Esophagus muscularis mucosa (tissue), 4 donors: ENCODE data around the gene PHF3.

Experiments
- EP300 ChIP-seq: sonication (generic); formaldehyde crosslinking; IDR thresholded peaks from one replicate; pipeline ENCODE4 v1.6.1; 2017; ENCODE audit warnings: antibody characterized with exemption
- POLR2A ChIP-seq: fragments of 450-650 bp; IDR thresholded peaks from one replicate; pipeline ENCODE4 v1.6.1; 2017; ENCODE audit warnings: antibody characterized with exemption, moderate library complexity, mild to moderate bottlenecking, low read depth
- POLR2AphosphoS5 ChIP-seq, 2 donors: sonication (generic); formaldehyde crosslinking; IDR thresholded peaks; one replicate each; pipeline ENCODE4 v1.6.1; 2017; ENCODE audit warnings: antibody characterized with exemption in 2 of 2
- TF ChIP-seq, protein P1 (sequence below), 3 experiments: fragments of 200-600 bp in 2 of 3; fragments of 450-650 bp in 1 of 3; sonication (generic) in 2 of 3; IDR thresholded peaks; one replicate each; pipeline ENCODE4 v1.5.1; 2017 to 2019; ENCODE audit warnings: antibody characterized with exemption in 3 of 3, mild to moderate bottlenecking in 2 of 3, moderate library complexity in 1 of 3

- TF ChIP-seq, protein P1, sequence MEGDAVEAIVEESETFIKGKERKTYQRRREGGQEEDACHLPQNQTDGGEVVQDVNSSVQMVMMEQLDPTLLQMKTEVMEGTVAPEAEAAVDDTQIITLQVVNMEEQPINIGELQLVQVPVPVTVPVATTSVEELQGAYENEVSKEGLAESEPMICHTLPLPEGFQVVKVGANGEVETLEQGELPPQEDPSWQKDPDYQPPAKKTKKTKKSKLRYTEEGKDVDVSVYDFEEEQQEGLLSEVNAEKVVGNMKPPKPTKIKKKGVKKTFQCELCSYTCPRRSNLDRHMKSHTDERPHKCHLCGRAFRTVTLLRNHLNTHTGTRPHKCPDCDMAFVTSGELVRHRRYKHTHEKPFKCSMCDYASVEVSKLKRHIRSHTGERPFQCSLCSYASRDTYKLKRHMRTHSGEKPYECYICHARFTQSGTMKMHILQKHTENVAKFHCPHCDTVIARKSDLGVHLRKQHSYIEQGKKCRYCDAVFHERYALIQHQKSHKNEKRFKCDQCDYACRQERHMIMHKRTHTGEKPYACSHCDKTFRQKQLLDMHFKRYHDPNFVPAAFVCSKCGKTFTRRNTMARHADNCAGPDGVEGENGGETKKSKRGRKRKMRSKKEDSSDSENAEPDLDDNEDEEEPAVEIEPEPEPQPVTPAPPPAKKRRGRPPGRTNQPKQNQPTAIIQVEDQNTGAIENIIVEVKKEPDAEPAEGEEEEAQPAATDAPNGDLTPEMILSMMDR (IDR thresholded peaks at IDR 0.05) = no peak
- TF ChIP-seq POLR2AphosphoS5 (IDR thresholded peaks at IDR 0.05) = no peak
- TF ChIP-seq POLR2A = no peak
- TF ChIP-seq EP300 = no peak
These were observed 8.3 kb downstream of the PHF3 start for GRCh38 chr6:63643862-63644261.
